Body of pancreas (tissue), 4 donors: ENCODE data around the gene AQP6.

Source experiments
- CTCF ChIP-seq, 7 experiments: fragments of 450-650 bp in 4 of 7; fragments of 200-600 bp in 3 of 7; sonication (generic) in 3 of 7; IDR thresholded peaks; one replicate each; pipeline ENCODE4 v1.5.1; 2016 to 2019; ENCODE audit warnings: antibody characterized with exemption in 7 of 7
- POLR2A ChIP-seq, 3 donors: fragments of 450-650 bp; IDR thresholded peaks; one replicate each; pipeline ENCODE4 v1.6.1; 2016; ENCODE audit warnings: antibody characterized with exemption in 3 of 3, mild to moderate bottlenecking in 2 of 3

DNA sequence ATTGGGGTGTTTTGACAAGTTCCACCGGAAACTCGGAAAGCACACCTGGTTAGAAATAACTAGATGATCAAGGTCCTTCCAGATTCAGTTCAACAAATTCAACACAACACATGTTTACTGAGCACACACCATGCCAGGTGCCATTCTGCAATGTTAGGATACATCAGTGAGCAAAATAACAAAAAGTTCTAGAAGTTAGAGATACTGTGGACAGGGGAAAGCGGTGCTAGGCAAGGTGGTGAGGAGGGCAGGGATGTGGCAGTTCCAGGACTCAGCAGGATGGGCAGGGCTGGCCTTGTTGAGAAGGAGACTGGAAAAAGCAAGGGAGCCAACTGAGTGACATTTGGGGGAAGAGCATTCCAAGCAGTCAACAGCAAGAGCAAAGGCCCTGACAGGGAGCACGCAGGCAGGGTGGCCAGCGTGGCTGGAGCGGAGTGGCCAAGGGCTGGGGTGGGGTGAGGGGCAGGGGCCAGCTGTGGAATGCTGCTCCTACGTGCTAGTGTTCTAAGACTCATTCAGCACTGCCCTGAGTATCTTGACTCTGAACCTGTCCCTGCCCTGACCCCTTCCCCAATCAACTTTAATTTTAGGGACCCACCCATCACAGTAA lies 49.6 kb upstream of the AQP6 start:
- TF ChIP-seq CTCF (IDR thresholded peaks at IDR 0.05) (no peak), POLR2A (IDR thresholded peaks at IDR 0.05) (no peak)
